ENCODE data around the gene CNTNAP1.

The CNTNAP1 gene

DNA sequence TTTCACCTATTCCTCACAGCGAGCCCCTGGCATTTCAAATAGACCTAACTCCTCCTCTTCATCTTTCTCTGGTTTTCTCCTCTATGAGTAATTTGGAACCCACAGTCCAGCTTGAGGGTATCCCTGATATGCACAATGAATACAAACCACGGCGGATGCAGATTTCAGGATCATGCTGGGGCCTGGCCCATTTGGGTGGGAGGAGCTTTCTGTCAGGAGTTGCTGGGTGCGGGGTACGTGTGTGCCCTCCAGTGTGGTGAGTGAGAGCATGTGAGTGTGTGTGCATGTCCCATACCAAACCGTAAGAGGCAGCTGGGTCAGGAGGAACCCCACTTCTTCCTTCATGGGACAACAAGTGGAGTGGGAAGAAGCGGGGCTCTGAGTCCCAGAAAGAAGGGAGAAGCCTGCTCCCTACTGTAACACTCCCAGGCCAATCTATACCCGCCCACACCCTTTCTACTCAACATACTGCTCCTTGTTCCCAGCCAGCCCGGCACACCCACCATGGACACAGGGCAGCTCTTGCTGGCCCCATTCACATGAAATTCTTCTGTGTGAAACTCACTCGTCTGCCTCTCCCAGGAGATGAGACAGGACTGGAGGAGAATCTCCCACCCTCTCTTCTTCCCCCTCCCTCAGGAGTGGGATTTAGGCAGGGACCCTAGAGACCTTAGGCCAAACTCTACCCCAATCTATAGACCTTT lies 18.4 kb downstream of the CNTNAP1 start:
- H3K4me1 ChIP-seq (ENCODE audit: low read depth, poor library complexity, severe bottlenecking) = peaks cover 45% of the 10 kb centered on the region
- no peak overlapping the region for H3K27ac ChIP-seq
- TF ChIP-seq, protein P1, sequence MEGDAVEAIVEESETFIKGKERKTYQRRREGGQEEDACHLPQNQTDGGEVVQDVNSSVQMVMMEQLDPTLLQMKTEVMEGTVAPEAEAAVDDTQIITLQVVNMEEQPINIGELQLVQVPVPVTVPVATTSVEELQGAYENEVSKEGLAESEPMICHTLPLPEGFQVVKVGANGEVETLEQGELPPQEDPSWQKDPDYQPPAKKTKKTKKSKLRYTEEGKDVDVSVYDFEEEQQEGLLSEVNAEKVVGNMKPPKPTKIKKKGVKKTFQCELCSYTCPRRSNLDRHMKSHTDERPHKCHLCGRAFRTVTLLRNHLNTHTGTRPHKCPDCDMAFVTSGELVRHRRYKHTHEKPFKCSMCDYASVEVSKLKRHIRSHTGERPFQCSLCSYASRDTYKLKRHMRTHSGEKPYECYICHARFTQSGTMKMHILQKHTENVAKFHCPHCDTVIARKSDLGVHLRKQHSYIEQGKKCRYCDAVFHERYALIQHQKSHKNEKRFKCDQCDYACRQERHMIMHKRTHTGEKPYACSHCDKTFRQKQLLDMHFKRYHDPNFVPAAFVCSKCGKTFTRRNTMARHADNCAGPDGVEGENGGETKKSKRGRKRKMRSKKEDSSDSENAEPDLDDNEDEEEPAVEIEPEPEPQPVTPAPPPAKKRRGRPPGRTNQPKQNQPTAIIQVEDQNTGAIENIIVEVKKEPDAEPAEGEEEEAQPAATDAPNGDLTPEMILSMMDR (conservative IDR thresholded peaks at IDR 0.05; ENCODE audit: low read depth, low read length) = no peak
- no peak overlapping the region for H3K4me2 ChIP-seq
- H3K9ac ChIP-seq = no peak overlapping the region
- no peaks in the 10 kb centered on the region for H3K79me2 ChIP-seq (ENCODE audit: insufficient read depth, low read depth)
- no peaks in the 10 kb centered on the region; the same call in 1 of the 2 replicates for H3K36me3 ChIP-seq (ENCODE audit: insufficient read depth)
- no peak overlapping the region for H3K4me3 ChIP-seq (IDR thresholded peaks at IDR 0.05; ENCODE audit: insufficient read depth, low read depth, low read length)
- no peaks in the 10 kb centered on the region for H3K27me3 ChIP-seq (ENCODE audit: insufficient read depth, low read depth)
- no peak overlapping the region for H2AFZ ChIP-seq (ENCODE audit: low read depth)
- H4K20me1 ChIP-seq (ENCODE audit: insufficient read depth) = no peaks in the 10 kb centered on the region

DNA sequence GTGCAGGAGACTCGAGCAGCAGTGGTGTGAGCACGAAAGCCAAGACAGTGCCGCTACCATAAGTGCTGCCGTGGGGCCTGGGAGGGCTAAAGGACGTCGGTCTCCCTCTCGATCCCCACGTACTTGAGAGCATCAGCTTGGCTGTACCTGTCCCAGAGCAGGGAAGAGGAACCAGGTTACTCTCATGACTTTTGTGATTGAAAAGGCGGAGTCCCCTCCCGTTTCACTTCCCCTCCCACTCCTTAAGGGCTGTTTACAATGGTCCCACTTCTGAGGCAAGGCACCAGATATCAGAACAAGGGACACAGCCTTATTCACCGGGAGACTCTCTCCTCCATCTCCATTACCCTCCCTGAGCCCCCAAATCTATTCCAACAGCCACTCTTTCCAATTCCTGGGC lies 20.1 kb downstream of the CNTNAP1 start:
- Histone ChIP-seq H3K36me3 (ENCODE audit: insufficient read depth) (no peaks in the 10 kb centered on the region; the same call in 1 of the 2 replicates), H3K4me3 (IDR thresholded peaks at IDR 0.05; ENCODE audit: insufficient read depth, low read depth, low read length) (no peak overlapping the region), H3K79me2 (ENCODE audit: insufficient read depth, low read depth) (no peaks in the 10 kb centered on the region), H2AFZ (ENCODE audit: low read depth) (no peak overlapping the region), H3K4me1 (ENCODE audit: low read depth, poor library complexity, severe bottlenecking) (peaks cover 62% of the 10 kb centered on the region), H3K27me3 (ENCODE audit: insufficient read depth, low read depth) (no peaks in the 10 kb centered on the region), H3K9ac (no peak overlapping the region), H3K27ac (no peak overlapping the region; the same call in 1 of the 2 replicates), H3K4me2 (peak overlapping the region; percentile 74; the same call in 1 of the 2 replicates), H4K20me1 (ENCODE audit: insufficient read depth) (no peaks in the 10 kb centered on the region)
- TF ChIP-seq, protein P1 (conservative IDR thresholded peaks at IDR 0.05; ENCODE audit: low read depth, low read length) = no peak

DNA sequence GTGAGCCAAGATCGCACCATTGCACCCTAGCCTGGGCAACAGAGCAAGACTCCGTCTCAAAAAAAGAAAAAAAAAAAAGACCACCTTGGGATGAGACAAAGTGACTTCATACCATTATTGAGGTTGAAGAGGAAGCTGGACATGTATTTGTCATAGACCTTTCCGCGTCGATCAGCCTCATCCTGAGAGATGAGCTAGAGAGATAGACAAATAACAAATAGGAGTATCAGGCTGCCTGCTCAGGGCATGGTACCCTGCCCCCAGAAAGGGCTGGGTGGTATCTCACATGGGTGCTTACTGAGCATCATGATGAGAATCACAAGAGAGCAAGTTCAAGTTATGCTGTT lies 22.1 kb downstream of the CNTNAP1 start:
- Histone ChIP-seq H4K20me1 (ENCODE audit: insufficient read depth) (no peaks in the 10 kb centered on the region), H3K36me3 (ENCODE audit: insufficient read depth) (no peaks in the 10 kb centered on the region; the same call in 1 of the 2 replicates), H3K27me3 (ENCODE audit: insufficient read depth, low read depth) (no peaks in the 10 kb centered on the region), H3K9ac (peak overlapping the region; percentile 27; the same call in 1 of the 2 replicates), H3K27ac (peak overlapping the region; percentile 82), H3K4me2 (peak overlapping the region; percentile 74), H3K79me2 (ENCODE audit: insufficient read depth, low read depth) (no peaks in the 10 kb centered on the region), H2AFZ (ENCODE audit: low read depth) (no peak overlapping the region), H3K4me1 (ENCODE audit: low read depth, poor library complexity, severe bottlenecking) (peaks cover 82% of the 10 kb centered on the region), H3K4me3 (IDR thresholded peaks at IDR 0.05; ENCODE audit: insufficient read depth, low read depth, low read length) (no peak overlapping the region)
- TF ChIP-seq, protein P1 (conservative IDR thresholded peaks at IDR 0.05; ENCODE audit: low read depth, low read length) = no peak

DNA sequence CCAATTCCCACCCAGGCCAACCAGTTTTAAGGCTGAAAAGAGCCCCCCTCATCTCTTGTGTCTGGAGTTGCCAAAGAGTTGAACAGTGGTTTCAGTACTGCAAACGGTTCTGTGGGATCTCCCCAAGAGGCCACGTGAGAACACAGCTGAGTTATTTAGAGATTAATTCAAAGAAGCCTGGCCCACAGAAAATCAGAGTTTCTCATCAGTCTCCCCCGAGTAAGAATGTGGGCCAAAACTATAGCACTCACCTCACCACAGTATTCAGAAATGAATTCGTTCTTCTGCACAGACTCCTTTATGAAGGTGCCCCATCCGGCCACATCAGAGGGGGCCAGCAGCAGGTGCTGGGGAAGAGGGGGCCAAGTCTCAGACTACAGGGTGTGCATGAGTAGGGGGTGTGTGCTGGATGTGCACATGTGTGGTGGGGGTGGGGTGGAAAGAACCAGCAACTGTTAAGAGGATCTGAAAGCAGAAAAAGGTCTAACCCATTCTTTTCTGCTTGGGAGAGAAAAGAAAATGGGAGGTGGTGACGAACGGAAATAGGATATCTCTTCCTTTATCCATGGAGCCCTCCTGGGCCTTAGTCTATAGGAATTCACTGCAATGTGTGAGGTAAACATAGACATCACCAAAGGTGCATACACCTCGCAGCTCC lies 22.6 kb downstream of the CNTNAP1 start:
- Histone ChIP-seq H3K27me3 (ENCODE audit: insufficient read depth, low read depth) (no peaks in the 10 kb centered on the region), H3K4me2 (peak overlapping the region; percentile 74), H3K27ac (peak overlapping the region; percentile 82), H3K79me2 (ENCODE audit: insufficient read depth, low read depth) (no peaks in the 10 kb centered on the region), H3K4me3 (IDR thresholded peaks at IDR 0.05; ENCODE audit: insufficient read depth, low read depth, low read length) (no peak overlapping the region), H4K20me1 (ENCODE audit: insufficient read depth) (no peaks in the 10 kb centered on the region), H3K4me1 (ENCODE audit: low read depth, poor library complexity, severe bottlenecking) (peaks cover 87% of the 10 kb centered on the region), H3K36me3 (ENCODE audit: insufficient read depth) (no peaks in the 10 kb centered on the region; the same call in 1 of the 2 replicates), H3K9ac (peak overlapping the region; percentile 44; the same call in 1 of the 2 replicates), H2AFZ (ENCODE audit: low read depth) (no peak overlapping the region)
- TF ChIP-seq, protein P1 (conservative IDR thresholded peaks at IDR 0.05; ENCODE audit: low read depth, low read length) = no peak

All from KMS-11 (cell line).